ENCODE data around the gene SLFN5.
"Not testable (repeated sequence)": the region's sequence is repeated elsewhere in the genome, so short reads cannot be mapped to it uniquely, and the experiment has no call there.

The SLFN5 gene

GRCh38 chr17:35255316-35255715 is 12.4 kb downstream of the SLFN5 start:
- Histone ChIP-seq H3K36me3 (ENCODE audit: insufficient read depth, low read length) (no peaks in the 10 kb centered on the region), H3K9me3 (ENCODE audit: control insufficient read depth, insufficient read depth, low read length) (no peaks in the 10 kb centered on the region), H3K9ac (ENCODE audit: low read depth, low read length) (no peak overlapping the region), H3K4me1 (ENCODE audit: insufficient read depth, low read length) (no peaks in the 10 kb centered on the region)

- Histone ChIP-seq H3K4me1 (ENCODE audit: insufficient read depth, low read length) (no peaks in the 10 kb centered on the region), H3K9me3 (ENCODE audit: control insufficient read depth, insufficient read depth, low read length) (no peaks in the 10 kb centered on the region), H3K36me3 (ENCODE audit: insufficient read depth, low read length) (no peaks in the 10 kb centered on the region), H3K9ac (ENCODE audit: low read depth, low read length) (no peak overlapping the region)
Measured at GRCh38 chr17:35256629-35257028, 13.8 kb downstream of the SLFN5 start.

GRCh38 chr17:35257208-35257659 is 14.4 kb downstream of the SLFN5 start:
- Histone ChIP-seq H3K9me3 (ENCODE audit: control insufficient read depth, insufficient read depth, low read length) (no peaks in the 10 kb centered on the region), H3K9ac (ENCODE audit: low read depth, low read length) (no peak overlapping the region), H3K36me3 (ENCODE audit: insufficient read depth, low read length) (no peaks in the 10 kb centered on the region), H3K4me1 (ENCODE audit: insufficient read depth, low read length) (no peaks in the 10 kb centered on the region)

GRCh38 chr17:35259001-35259400 is 16.1 kb downstream of the SLFN5 start:
- Histone ChIP-seq H3K9ac (ENCODE audit: low read depth, low read length) (no peak overlapping the region), H3K36me3 (ENCODE audit: insufficient read depth, low read length) (no peaks in the 10 kb centered on the region), H3K9me3 (ENCODE audit: control insufficient read depth, insufficient read depth, low read length) (no peaks in the 10 kb centered on the region), H3K4me1 (ENCODE audit: insufficient read depth, low read length) (no peaks in the 10 kb centered on the region)

- H3K9me3 ChIP-seq (ENCODE audit: control insufficient read depth, insufficient read depth, low read length), result no peaks in the 10 kb centered on the region
- H3K4me1 ChIP-seq (ENCODE audit: insufficient read depth, low read length), result no peaks in the 10 kb centered on the region
- 0 out of 2 replicates have a peak, but pooled peaks cover 4% of the 10 kb centered on the region for H3K36me3 ChIP-seq (ENCODE audit: insufficient read depth, low read length)
- H3K9ac ChIP-seq (ENCODE audit: low read depth, low read length), result no peak overlapping the region
Measured at GRCh38 chr17:35265071-35265470, 22.2 kb downstream of the SLFN5 start.

- Histone ChIP-seq H3K4me1 (ENCODE audit: insufficient read depth, low read length) (no peaks in the 10 kb centered on the region), H3K9me3 (ENCODE audit: control insufficient read depth, insufficient read depth, low read length) (no peaks in the 10 kb centered on the region), H3K9ac (ENCODE audit: low read depth, low read length) (no peak overlapping the region), H3K36me3 (ENCODE audit: insufficient read depth, low read length) (0 out of 2 replicates have a peak, but pooled peaks cover 4% of the 10 kb centered on the region)
Measured at GRCh38 chr17:35265566-35266141, 22.8 kb downstream of the SLFN5 start.

GRCh38 chr17:35274167-35275066 is 31.5 kb downstream of the SLFN5 start:
- H3K4me1 ChIP-seq (ENCODE audit: insufficient read depth, low read length); H3K36me3 ChIP-seq (ENCODE audit: insufficient read depth, low read length); H3K9me3 ChIP-seq (ENCODE audit: control insufficient read depth, insufficient read depth, low read length); H3K9ac ChIP-seq (ENCODE audit: low read depth, low read length): not testable (repeated sequence)

- not testable (repeated sequence) for H3K4me1 ChIP-seq (ENCODE audit: insufficient read depth, low read length); H3K9ac ChIP-seq (ENCODE audit: low read depth, low read length); H3K36me3 ChIP-seq (ENCODE audit: insufficient read depth, low read length); H3K9me3 ChIP-seq (ENCODE audit: control insufficient read depth, insufficient read depth, low read length)
Measured at GRCh38 chr17:35278454-35278853, 35.6 kb downstream of the SLFN5 start.

GRCh38 chr17:35278876-35279275 is 36.0 kb downstream of the SLFN5 start:
- H3K9ac ChIP-seq (ENCODE audit: low read depth, low read length); H3K9me3 ChIP-seq (ENCODE audit: control insufficient read depth, insufficient read depth, low read length); H3K4me1 ChIP-seq (ENCODE audit: insufficient read depth, low read length); H3K36me3 ChIP-seq (ENCODE audit: insufficient read depth, low read length): not testable (repeated sequence)

GRCh38 chr17:35283767-35284166 is 40.9 kb downstream of the SLFN5 start:
- peaks cover 2% of the 10 kb centered on the region; the same call in 1 of the 2 replicates for H3K36me3 ChIP-seq (ENCODE audit: insufficient read depth, low read length)

GRCh38 chr17:35284955-35285354 is 42.1 kb downstream of the SLFN5 start:
- Histone ChIP-seq H3K36me3 (ENCODE audit: insufficient read depth, low read length) (peaks cover 2% of the 10 kb centered on the region; the same call in 1 of the 2 replicates), H3K4me1 (ENCODE audit: insufficient read depth, low read length) (no peaks in the 10 kb centered on the region), H3K9ac (ENCODE audit: low read depth, low read length) (no peak overlapping the region), H3K9me3 (ENCODE audit: control insufficient read depth, insufficient read depth, low read length) (no peaks in the 10 kb centered on the region)

More at GRCh38 chr17:35283767-35284166, 40.9 kb downstream of the SLFN5 start:
- Histone ChIP-seq H3K4me1 (ENCODE audit: insufficient read depth, low read length) (no peaks in the 10 kb centered on the region), H3K9ac (ENCODE audit: low read depth, low read length) (no peak overlapping the region), H3K9me3 (ENCODE audit: control insufficient read depth, insufficient read depth, low read length) (no peaks in the 10 kb centered on the region)

- H3K9ac ChIP-seq (ENCODE audit: low read depth, low read length), result no peak overlapping the region
- H3K36me3 ChIP-seq (ENCODE audit: insufficient read depth, low read length), result peaks cover 2% of the 10 kb centered on the region; the same call in 1 of the 2 replicates
- H3K9me3 ChIP-seq (ENCODE audit: control insufficient read depth, insufficient read depth, low read length), result no peaks in the 10 kb centered on the region
- no peaks in the 10 kb centered on the region for H3K4me1 ChIP-seq (ENCODE audit: insufficient read depth, low read length)
Measured at GRCh38 chr17:35286120-35286781, 43.4 kb downstream of the SLFN5 start.

- H3K9me3 ChIP-seq (ENCODE audit: control insufficient read depth, insufficient read depth, low read length), result no peaks in the 10 kb centered on the region
- no peaks in the 10 kb centered on the region for H3K36me3 ChIP-seq (ENCODE audit: insufficient read depth, low read length)
- H3K9ac ChIP-seq (ENCODE audit: low read depth, low read length), result no peak overlapping the region
- no peaks in the 10 kb centered on the region for H3K4me1 ChIP-seq (ENCODE audit: insufficient read depth, low read length)
Measured at GRCh38 chr17:35287286-35287811, 44.5 kb downstream of the SLFN5 start.

- no peaks in the 10 kb centered on the region for H3K36me3 ChIP-seq (ENCODE audit: insufficient read depth, low read length)
- no peak overlapping the region for H3K9ac ChIP-seq (ENCODE audit: low read depth, low read length)
- H3K9me3 ChIP-seq (ENCODE audit: control insufficient read depth, insufficient read depth, low read length), result no peaks in the 10 kb centered on the region
- H3K4me1 ChIP-seq (ENCODE audit: insufficient read depth, low read length), result no peaks in the 10 kb centered on the region
Measured at GRCh38 chr17:35289222-35289621, 46.4 kb downstream of the SLFN5 start.

All from ES-I3 (cell line).